Lower leg skin (tissue), 4 donors: ENCODE data around the gene EDN3. TPM values are rescaled to one million over a fixed set of nuclear protein-coding genes. Genes with fewer than 3 reads are reported as not detected.
"Not testable (repeated sequence)": the region's sequence is repeated elsewhere in the genome, so short reads cannot be mapped to it uniquely, and the experiment has no call there.

ENCODE experiments used
- DNase-seq, 2 donors: peaks; one replicate each; pipeline ENCODE4 v3.0.0-alpha.2; 2019; ENCODE audit warnings: low spot score in 2 of 2
- H3K4me3 ChIP-seq: fragments of 200-600 bp; sonication (generic); 2 replicates; pipeline ENCODE4 v1.5.1; 2017; ENCODE audit warnings: mild to moderate bottlenecking, low read depth; ENCODE audit not compliant: poor library complexity, severe bottlenecking
- POLR2A ChIP-seq, 2 donors: fragments of 450-650 bp; IDR thresholded peaks; one replicate each; pipeline ENCODE4 v1.6.1; 2016 to 2017; ENCODE audit warnings: antibody characterized with exemption in 2 of 2, mild to moderate bottlenecking in 1 of 2, moderate library complexity in 1 of 2
- whole genome bisulfite sequencing, 2 donors: methylation state at CpG; one replicate each; pipeline ENCODE4 v1.1.5; 2018; 5-methylcytosine and 5-hydroxymethylcytosine counted together
- intact Hi-C: fragments of 100-400 bp; cut with DNase I; formaldehyde crosslinking; loops from one replicate; pipeline ENCODE4 v1.15.0; 2023; ENCODE audit warnings: low total_unique reads
- total RNA-seq, 4 donors: library from RNA; depleted of rRNA; stranded (reverse); fragments of >200 nt; gene quantifications; one replicate each; pipeline ENCODE4 v1.1.0, GENCODE V29; 2016
- TF ChIP-seq, protein P1 (sequence below), 3 donors: fragments of 450-650 bp; IDR thresholded peaks; one replicate each; pipeline ENCODE4 v1.5.1; 2016; ENCODE audit warnings: antibody characterized with exemption in 3 of 3, mild to moderate bottlenecking in 3 of 3, moderate library complexity in 2 of 3

Gene EDN3
- total RNA-seq, 4 donors from 2014 or later = 0.38 to 11.9 (median 1.0) TPM

GRCh38 chr20:59333260-59333845 lies 32.9 kb downstream of the EDN3 start:
- 81 to 86% methylated on average over 6 of the region's 6 CpGs for WGBS, 2 donors
- DNase-seq = no peak
- intact Hi-C loops = no loop called here
- no peak for TF ChIP-seq POLR2A (IDR thresholded peaks at IDR 0.05)
- TF ChIP-seq, protein P1, sequence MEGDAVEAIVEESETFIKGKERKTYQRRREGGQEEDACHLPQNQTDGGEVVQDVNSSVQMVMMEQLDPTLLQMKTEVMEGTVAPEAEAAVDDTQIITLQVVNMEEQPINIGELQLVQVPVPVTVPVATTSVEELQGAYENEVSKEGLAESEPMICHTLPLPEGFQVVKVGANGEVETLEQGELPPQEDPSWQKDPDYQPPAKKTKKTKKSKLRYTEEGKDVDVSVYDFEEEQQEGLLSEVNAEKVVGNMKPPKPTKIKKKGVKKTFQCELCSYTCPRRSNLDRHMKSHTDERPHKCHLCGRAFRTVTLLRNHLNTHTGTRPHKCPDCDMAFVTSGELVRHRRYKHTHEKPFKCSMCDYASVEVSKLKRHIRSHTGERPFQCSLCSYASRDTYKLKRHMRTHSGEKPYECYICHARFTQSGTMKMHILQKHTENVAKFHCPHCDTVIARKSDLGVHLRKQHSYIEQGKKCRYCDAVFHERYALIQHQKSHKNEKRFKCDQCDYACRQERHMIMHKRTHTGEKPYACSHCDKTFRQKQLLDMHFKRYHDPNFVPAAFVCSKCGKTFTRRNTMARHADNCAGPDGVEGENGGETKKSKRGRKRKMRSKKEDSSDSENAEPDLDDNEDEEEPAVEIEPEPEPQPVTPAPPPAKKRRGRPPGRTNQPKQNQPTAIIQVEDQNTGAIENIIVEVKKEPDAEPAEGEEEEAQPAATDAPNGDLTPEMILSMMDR (IDR thresholded peaks at IDR 0.05) = no peak
- H3K4me3 ChIP-seq = no peak overlapping the region

- intact Hi-C loops = no loop called here
- whole genome bisulfite sequencing, 2 donors = 68 to 78% methylated on average over 9 of the region's 9 CpGs
- no peak for DNase-seq
- TF ChIP-seq, protein P1 (IDR thresholded peaks at IDR 0.05) = no peak
- TF ChIP-seq POLR2A (IDR thresholded peaks at IDR 0.05) = no peak
- no peak overlapping the region for H3K4me3 ChIP-seq
Observed at GRCh38 chr20:59333951-59334350, 33.5 kb downstream of the EDN3 start.

- intact Hi-C loops = no loop called here
Observed at GRCh38 chr20:59334651-59335300, 34.4 kb downstream of the EDN3 start.

GRCh38 chr20:59335377-59335776 lies 35.0 kb downstream of the EDN3 start:
- TF ChIP-seq, protein P1 (IDR thresholded peaks at IDR 0.05) = no peak
- no peak for TF ChIP-seq POLR2A (IDR thresholded peaks at IDR 0.05)
- DNase-seq = no peak
- H3K4me3 ChIP-seq = no peak overlapping the region
- WGBS, 2 donors = 78 to 82% methylated on average over 4 of the region's 4 CpGs
- intact Hi-C loops = no loop called here

More at GRCh38 chr20:59334651-59335300, 34.4 kb downstream of the EDN3 start:
- DNase-seq = no peak
- TF ChIP-seq POLR2A (IDR thresholded peaks at IDR 0.05) = no peak
- TF ChIP-seq, protein P1 (IDR thresholded peaks at IDR 0.05) = no peak
- no peak overlapping the region for H3K4me3 ChIP-seq
- WGBS, 2 donors = 74 to 79% methylated on average over 7 of the region's 7 CpGs

- TF ChIP-seq, protein P1 (IDR thresholded peaks at IDR 0.05) = no peak
- no peak for TF ChIP-seq POLR2A (IDR thresholded peaks at IDR 0.05)
- intact Hi-C loops = no loop called here
- 59 to 68% methylated on average over 5 of the region's 5 CpGs for WGBS, 2 donors
- no peak overlapping the region for H3K4me3 ChIP-seq
- no peak for DNase-seq
Observed at GRCh38 chr20:59336540-59336939, 36.1 kb downstream of the EDN3 start.

- WGBS, 2 donors = 47 to 72% methylated on average over 2 to 4 of the region's 8 CpGs
Observed at GRCh38 chr20:59338444-59338843, 38.0 kb downstream of the EDN3 start.

More at GRCh38 chr20:59338444-59338843, 38.0 kb downstream of the EDN3 start:
- intact Hi-C loops, DNase-seq, H3K4me3 ChIP-seq: not testable (repeated sequence)
